Measurements from ENCODE around the gene KLHL35.

The KLHL35 gene

GRCh38 chr11:75388386-75389275 is 44.4 kb downstream of the KLHL35 start:
- H3K23ac ChIP-seq (ENCODE audit: low read length in 2 of 2), result no peak overlapping the region
- peak overlapping the region; percentile 40 for H3K4me2 ChIP-seq (ENCODE audit: low read length, poor library complexity, severe bottlenecking)
- peak; percentile 82 for DNase-seq

GRCh38 chr11:75387736-75388294 is 45.2 kb downstream of the KLHL35 start:
- Histone ChIP-seq H4K91ac (ENCODE audit: low read length) (no peak overlapping the region), H3K4me2 (ENCODE audit: low read length, poor library complexity, severe bottlenecking) (no peak overlapping the region), H3K36me3 (ENCODE audit: control insufficient read depth in 1 of 2, insufficient read depth in 2 of 2, low read depth in 1 of 2, low read length in 2 of 2) (no peaks in the 10 kb centered on the region), H3K23ac (ENCODE audit: low read length in 2 of 2) (no peak overlapping the region), H3K79me1 (replicated peaks; ENCODE audit: low read length, poor library complexity, severe bottlenecking) (no peaks in the 10 kb centered on the region), H3K9ac (ENCODE audit: low read length) (no peak overlapping the region), H3K27ac (ENCODE audit: low read length, poor library complexity, severe bottlenecking) (peak overlapping the region; percentile 84), H3K9me3 (ENCODE audit: control insufficient read depth, low read length) (no peaks in the 10 kb centered on the region), H2BK120ac (ENCODE audit: low read depth, low read length) (no peak overlapping the region), H2BK15ac (ENCODE audit: low read depth, poor library complexity, severe bottlenecking) (no peak overlapping the region), H3K18ac (ENCODE audit: low read depth in 1 of 2, low read length in 2 of 2) (no peak overlapping the region), H2AK5ac (ENCODE audit: low read length, severe bottlenecking) (peak overlapping the region; percentile 95), H2BK5ac (ENCODE audit: low read depth, low read length, poor library complexity, severe bottlenecking) (no peak overlapping the region), H2BK12ac (ENCODE audit: low read length in 2 of 2) (peak overlapping the region in 1 of 2 experiments; percentile 70), H4K8ac (ENCODE audit: low read length) (no peak overlapping the region), H3K14ac (ENCODE audit: low read length in 2 of 2) (no peak overlapping the region), H3K4ac (ENCODE audit: low read depth in 1 of 2, low read length in 2 of 2) (no peak overlapping the region), H3K4me1 (ENCODE audit: control insufficient read depth, insufficient read depth, low read depth, low read length) (peaks cover 18% of the 10 kb centered on the region), H3K27me3 (ENCODE audit: control insufficient read depth in 1 of 2, insufficient read depth in 1 of 2, low read length in 2 of 2) (no peaks in the 10 kb centered on the region), H3K4me3 (ENCODE audit: insufficient read depth in 1 of 2, low read depth in 1 of 2, low read length in 2 of 2) (no peak overlapping the region), H2AFZ (ENCODE audit: low read depth, low read length) (no peak overlapping the region)
- 87% methylated on average over 2 of the region's 3 CpGs for WGBS
- DNase-seq, result no peak

More at GRCh38 chr11:75388386-75389275, 44.4 kb downstream of the KLHL35 start:
- Histone ChIP-seq H3K36me3 (ENCODE audit: control insufficient read depth in 1 of 2, insufficient read depth in 2 of 2, low read depth in 1 of 2, low read length in 2 of 2) (no peaks in the 10 kb centered on the region), H3K4ac (ENCODE audit: low read depth in 1 of 2, low read length in 2 of 2) (peak overlapping the region in 1 of 2 experiments; percentile 32), H2BK12ac (ENCODE audit: low read length in 2 of 2) (peak overlapping the region in 1 of 2 experiments; percentile 93), H3K4me3 (ENCODE audit: insufficient read depth in 1 of 2, low read depth in 1 of 2, low read length in 2 of 2) (no peak overlapping the region), H2BK120ac (ENCODE audit: low read depth, low read length) (no peak overlapping the region), H3K79me1 (replicated peaks; ENCODE audit: low read length, poor library complexity, severe bottlenecking) (no peaks in the 10 kb centered on the region), H3K14ac (ENCODE audit: low read length in 2 of 2) (peak overlapping the region in 1 of 2 experiments; percentile 61), H4K91ac (ENCODE audit: low read length) (no peak overlapping the region), H3K9me3 (ENCODE audit: control insufficient read depth, low read length) (no peaks in the 10 kb centered on the region), H3K9ac (ENCODE audit: low read length) (peak overlapping the region; percentile 46), H2BK15ac (ENCODE audit: low read depth, poor library complexity, severe bottlenecking) (no peak overlapping the region), H2AFZ (ENCODE audit: low read depth, low read length) (no peak overlapping the region), H4K8ac (ENCODE audit: low read length) (peak overlapping the region; percentile 55), H3K27ac (ENCODE audit: low read length, poor library complexity, severe bottlenecking) (peak overlapping the region; percentile 4), H3K27me3 (ENCODE audit: control insufficient read depth in 1 of 2, insufficient read depth in 1 of 2, low read length in 2 of 2) (no peaks in the 10 kb centered on the region), H2BK5ac (ENCODE audit: low read depth, low read length, poor library complexity, severe bottlenecking) (no peak overlapping the region), H3K18ac (ENCODE audit: low read depth in 1 of 2, low read length in 2 of 2) (peak overlapping the region; percentile 37 to 84), H3K4me1 (ENCODE audit: control insufficient read depth, insufficient read depth, low read depth, low read length) (peaks cover 15% of the 10 kb centered on the region), H2AK5ac (ENCODE audit: low read length, severe bottlenecking) (peak overlapping the region; percentile 24)
- 33% methylated on average over 8 of the region's 9 CpGs for WGBS

- Histone ChIP-seq H3K9ac (ENCODE audit: low read length) (no peak overlapping the region), H3K23ac (ENCODE audit: low read length in 2 of 2) (no peak overlapping the region), H2AK5ac (ENCODE audit: low read length, severe bottlenecking) (no peak overlapping the region), H3K4me2 (ENCODE audit: low read length, poor library complexity, severe bottlenecking) (no peak overlapping the region), H3K4me1 (ENCODE audit: control insufficient read depth, insufficient read depth, low read depth, low read length) (peaks cover 18% of the 10 kb centered on the region), H3K18ac (ENCODE audit: low read depth in 1 of 2, low read length in 2 of 2) (no peak overlapping the region), H3K27me3 (ENCODE audit: control insufficient read depth in 1 of 2, insufficient read depth in 1 of 2, low read length in 2 of 2) (no peaks in the 10 kb centered on the region), H3K4me3 (ENCODE audit: insufficient read depth in 1 of 2, low read depth in 1 of 2, low read length in 2 of 2) (no peak overlapping the region), H3K9me3 (ENCODE audit: control insufficient read depth, low read length) (no peaks in the 10 kb centered on the region), H3K27ac (ENCODE audit: low read length, poor library complexity, severe bottlenecking) (peak overlapping the region; percentile 84), H2BK12ac (ENCODE audit: low read length in 2 of 2) (peak overlapping the region in 1 of 2 experiments; percentile 3), H2AFZ (ENCODE audit: low read depth, low read length) (no peak overlapping the region), H2BK15ac (ENCODE audit: low read depth, poor library complexity, severe bottlenecking) (no peak overlapping the region), H3K36me3 (ENCODE audit: control insufficient read depth in 1 of 2, insufficient read depth in 2 of 2, low read depth in 1 of 2, low read length in 2 of 2) (no peaks in the 10 kb centered on the region), H4K8ac (ENCODE audit: low read length) (no peak overlapping the region), H3K4ac (ENCODE audit: low read depth in 1 of 2, low read length in 2 of 2) (no peak overlapping the region), H3K79me1 (replicated peaks; ENCODE audit: low read length, poor library complexity, severe bottlenecking) (no peaks in the 10 kb centered on the region), H2BK5ac (ENCODE audit: low read depth, low read length, poor library complexity, severe bottlenecking) (peak overlapping the region; percentile 9), H3K14ac (ENCODE audit: low read length in 2 of 2) (no peak overlapping the region), H2BK120ac (ENCODE audit: low read depth, low read length) (no peak overlapping the region), H4K91ac (ENCODE audit: low read length) (no peak overlapping the region)
- WGBS, result 35% methylated on average over 3 of the region's 3 CpGs
- DNase-seq, result peak; percentile 44
Observed at GRCh38 chr11:75386942-75387630, 45.9 kb downstream of the KLHL35 start.

Data from mesenchymal stem cell (in vitro differentiated cells and primary cell).